Placental epithelial cell (primary cell): Measurements from ENCODE around the gene TM4SF5. TPM values are rescaled to one million over a fixed set of nuclear protein-coding genes. Genes with fewer than 3 reads are reported as not detected.

Experiments
- total RNA-seq: library from RNA; depleted of rRNA; stranded (reverse); fragments of >200 nt; gene quantifications from 2 replicates; pipeline ENCODE4 v1.2.3, GENCODE V29; 2012

The TM4SF5 gene
- not detected in 2 replicates for total RNA-seq

GRCh38 chr17:4771519-4772234, at the start of gene TM4SF5:
TSS of gene TM4SF5 (plus strand) at chr17:4771886. CDS start at chr17:4771923, 37 bp downstream.

GRCh38 chr17:4739122-4740024, 32.3 kb upstream of the TM4SF5 start, which contains the start of the genes CXCL16 and ZMYND15:
TSS of gene CXCL16 (minus strand) at chr17:4739928. CDS start at chr17:4739339, 589 bp downstream.
TSS of gene ZMYND15 (plus strand) at chr17:4739833. CDS start at chr17:4740549, 716 bp downstream.

GRCh38 chr17:4786106-4786511, 14.4 kb downstream of the TM4SF5 start, which contains the start of gene VMO1:
TSS of gene VMO1 (minus strand) at chr17:4786364. CDS start at chr17:4786352, 12 bp downstream.

GRCh38 chr17:4788807-4789700, 17.4 kb downstream of the TM4SF5 start, which contains the start of gene GLTPD2:
TSS of gene GLTPD2 (plus strand) at chr17:4788964. CDS start at chr17:4789012, 48 bp downstream.

GRCh38 chr17:4802228-4802627, 30.5 kb downstream of the TM4SF5 start, which contains the start of gene C17orf114:
TSS of gene C17orf114 (minus strand) at chr17:4802328.

GRCh38 chr17:4806777-4807604, 35.3 kb downstream of the TM4SF5 start, which contains the start of gene PLD2:
TSS of gene PLD2 (plus strand) at chr17:4807152. CDS start at chr17:4807773, 621 bp downstream.

Other genes with a start within 250 kb of the TM4SF5 start
- 47.9 and 57.5 TPM in 2 replicates for gene MYBBP1A, start 216.5 kb upstream of the TM4SF5 start, total RNA-seq
- gene GGT6, start 211.3 kb upstream of the TM4SF5 start, total RNA-seq, result not detected in 2 replicates
- 18.3 and 33.8 TPM in 2 replicates for gene SMTNL2, start 187.4 kb upstream of the TM4SF5 start, total RNA-seq
- gene ALOX15, start 130.2 kb upstream of the TM4SF5 start, total RNA-seq, result 2.7 and 5.9 TPM in 2 replicates
- gene PELP1, start 67.7 kb upstream of the TM4SF5 start, total RNA-seq, result 19.2 and 46.0 TPM in 2 replicates
- gene ARRB2, start 61.3 kb upstream of the TM4SF5 start, total RNA-seq, result 3.9 and 6.5 TPM in 2 replicates
- gene MED11, start 40.5 kb upstream of the TM4SF5 start, total RNA-seq, result 15.5 and 19.2 TPM in 2 replicates
- gene ZMYND15, start 32.1 kb upstream of the TM4SF5 start, total RNA-seq, result under 0.01 TPM in 1 of 2 replicates, not detected in the other
- gene CXCL16, start 32.0 kb upstream of the TM4SF5 start, total RNA-seq, result 0.79 and 5.6 TPM in 2 replicates
- 0.33 TPM in 1 of 2 replicates, not detected in the other for gene VMO1, start 14.5 kb downstream of the TM4SF5 start, total RNA-seq
- gene GLTPD2, start 17.1 kb downstream of the TM4SF5 start, total RNA-seq, result 0.79 TPM in 1 of 2 replicates, not detected in the other
- 78.5 and 282 TPM in 2 replicates for gene PSMB6, start 24.3 kb downstream of the TM4SF5 start, total RNA-seq
- 54.9 and 100 TPM in 2 replicates for gene PLD2, start 35.3 kb downstream of the TM4SF5 start, total RNA-seq
- 69.8 and 90.7 TPM in 2 replicates for gene MINK1, start 61.5 kb downstream of the TM4SF5 start, total RNA-seq
- 32.5 and 48.7 TPM in 2 replicates for gene C17orf107, start 127.7 kb downstream of the TM4SF5 start, total RNA-seq
- gene CHRNE, start 131.2 kb downstream of the TM4SF5 start, total RNA-seq, result 0.87 and 1.6 TPM in 2 replicates
- not detected in 2 replicates for gene GP1BA, start 160.4 kb downstream of the TM4SF5 start, total RNA-seq
- 49.5 and 65.2 TPM in 2 replicates for gene SLC25A11, start 168.2 kb downstream of the TM4SF5 start, total RNA-seq
- gene RNF167, start 168.4 kb downstream of the TM4SF5 start, total RNA-seq, result 38.5 and 60.9 TPM in 2 replicates
- 275 and 588 TPM in 2 replicates for gene PFN1, start 176.6 kb downstream of the TM4SF5 start, total RNA-seq
- gene ENO3, start 179.2 kb downstream of the TM4SF5 start, total RNA-seq, result 3.7 and 8.2 TPM in 2 replicates
- gene SPAG7, start 195.9 kb downstream of the TM4SF5 start, total RNA-seq, result 34.9 and 68.7 TPM in 2 replicates
- 10.2 and 12.5 TPM in 2 replicates for gene CAMTA2, start 215.8 kb downstream of the TM4SF5 start, total RNA-seq
- 0.43 and 1.6 TPM in 2 replicates for gene INCA1, start 225.6 kb downstream of the TM4SF5 start, total RNA-seq
- gene KIF1C, start 226.1 kb downstream of the TM4SF5 start, total RNA-seq, result 40.8 and 63.3 TPM in 2 replicates